GM23338 (cell line): ENCODE data around the gene LAMA4. TPM values are rescaled to one million over a fixed set of nuclear protein-coding genes. Genes with fewer than 3 reads are reported as not detected.

Experiments used
- ATAC-seq: fragments of 200-7000 bp; cut with Tn5 transposase; 3 replicates; pipeline ENCODE4 v1.9.1; 2020
- DNase-seq: peaks from one replicate; pipeline ENCODE4 v3.0.0-alpha.2; 2015; ENCODE audit warnings: low spot score
- H2AFZ ChIP-seq: fragments of 200-600 bp; sonication (generic); 2 replicates; pipeline ENCODE4 v1.8.0; 2016; ENCODE audit warnings: antibody characterized with exemption, mild to moderate bottlenecking, moderate library complexity
- H3F3A ChIP-seq: fragments of 200-600 bp; sonication (generic); replicated peaks from 2 replicates; pipeline ENCODE4 v1.8.0; 2017; ENCODE audit warnings: antibody characterized with exemption, mixed run types, low read depth
- H3K27ac ChIP-seq: fragments of 200-600 bp; sonication (generic); 2 replicates; pipeline ENCODE4 v1.6.1; 2016; ENCODE audit warnings: low read depth
- H3K27me3 ChIP-seq: fragments of 200-600 bp; sonication (generic); 2 replicates; pipeline ENCODE4 v1.8.0; 2016; ENCODE audit warnings: mild to moderate bottlenecking, mixed run types, moderate library complexity; ENCODE audit not compliant: insufficient read depth
- H3K36me3 ChIP-seq: fragments of 200-600 bp; sonication (generic); 2 replicates; pipeline ENCODE4 v1.8.0; 2016; ENCODE audit warnings: mild to moderate bottlenecking; ENCODE audit not compliant: insufficient read depth
- H3K4me1 ChIP-seq: fragments of 200-600 bp; sonication (generic); 2 replicates; pipeline ENCODE4 v1.8.0; 2016; ENCODE audit warnings: mild to moderate bottlenecking, moderate library complexity; ENCODE audit not compliant: insufficient read depth
- H3K4me2 ChIP-seq: fragments of 200-600 bp; sonication (generic); 2 replicates; pipeline ENCODE4 v1.7.1; 2017; ENCODE audit warnings: mixed run types
- H3K4me3 ChIP-seq: fragments of 200-600 bp; sonication (generic); 2 replicates; pipeline ENCODE4 v1.6.1; 2016; ENCODE audit warnings: mixed run types
- H3K79me2 ChIP-seq: fragments of 200-600 bp; sonication (generic); replicated peaks from 2 replicates; pipeline ENCODE4 v1.8.0; 2017; ENCODE audit warnings: mild to moderate bottlenecking; ENCODE audit not compliant: insufficient read depth
- H3K9me2 ChIP-seq: fragments of 200-600 bp; sonication (generic); 2 replicates; pipeline ENCODE4 v1.8.0; 2017; ENCODE audit not compliant: insufficient read depth
- H4K20me1 ChIP-seq: fragments of 200-600 bp; sonication (generic); replicated peaks from 2 replicates; pipeline ENCODE4 v1.8.0; 2017; ENCODE audit warnings: mild to moderate bottlenecking; ENCODE audit not compliant: insufficient read depth
- H3K27ac Mint-ChIP-seq: 2 replicates; pipeline ENCODE4 v1.8.0; 2020; ENCODE audit warnings: inconsistent platforms, mild to moderate bottlenecking, moderate library complexity, mixed read lengths
- H3K27me3 Mint-ChIP-seq: 3 replicates; pipeline ENCODE4 v1.8.0; 2022; ENCODE audit warnings: low read depth, mild to moderate bottlenecking, moderate library complexity, mixed read lengths, inconsistent platforms; ENCODE audit not compliant: insufficient read depth, poor library complexity
- H3K36me3 Mint-ChIP-seq: 3 replicates; pipeline ENCODE4 v1.8.0; 2021; ENCODE audit warnings: low read depth, mild to moderate bottlenecking, inconsistent platforms, moderate library complexity, mixed read lengths
- H3K4me1 Mint-ChIP-seq: 3 replicates; pipeline ENCODE4 v1.8.0; 2020; ENCODE audit warnings: mild to moderate bottlenecking, inconsistent platforms, mixed read lengths
- H3K4me3 Mint-ChIP-seq: 3 replicates; pipeline ENCODE4 v1.8.0; 2021; ENCODE audit warnings: moderate library complexity, mild to moderate bottlenecking, inconsistent platforms, mixed read lengths
- H3K9me3 Mint-ChIP-seq: 3 replicates; pipeline ENCODE4 v1.8.0; 2020; ENCODE audit warnings: moderate library complexity, mild to moderate bottlenecking, inconsistent platforms, mixed read lengths
- CREB1 ChIP-seq: fragments of 250-450 bp; sonication (Bioruptor Pico); IDR thresholded peaks from 2 replicates; pipeline ENCODE4 v1.5.0; 2020; ENCODE audit warnings: low read depth, mild to moderate bottlenecking, moderate library complexity
- EZH2phosphoT487 ChIP-seq: fragments of 200-600 bp; sonication (generic); IDR thresholded peaks from one replicate; pipeline ENCODE4 v1.8.1; 2018; ENCODE audit warnings: antibody characterized with exemption; ENCODE audit not compliant: unreplicated experiment
- JUNB ChIP-seq: IDR thresholded peaks from one replicate; pipeline ENCODE4 v1.6.1; 2016; ENCODE audit warnings: antibody characterized with exemption; ENCODE audit not compliant: unreplicated experiment
- STAT1 ChIP-seq: IDR thresholded peaks from one replicate; pipeline ENCODE4 v1.6.1; 2016; ENCODE audit warnings: antibody characterized with exemption; ENCODE audit not compliant: unreplicated experiment
- ZNF114 ChIP-seq: fragments of 250-450 bp; sonication (Bioruptor Pico); IDR thresholded peaks from 2 replicates; pipeline ENCODE4 v1.5.0; 2020; ENCODE audit warnings: mild to moderate bottlenecking, moderate library complexity
- polyA plus RNA-seq: library from polyadenylated mRNA; unstranded; fragments of >200 nt; fragmentation: Nextera tagmentation; extraction: Ambion mirVana; gene quantifications from 2 replicates; pipeline ENCODE4 v1.2.1, GENCODE V29; 2016
- total RNA-seq: library from RNA; depleted of rRNA; stranded (reverse); fragments of >200 nt; shearing (Covaris generic); gene quantifications from 2 replicates; pipeline ENCODE4 v1.2.3, GENCODE V29; 2014
- TF ChIP-seq, protein P1 (sequence below): IDR thresholded peaks from one replicate; pipeline ENCODE4 v1.6.1; 2018; ENCODE audit warnings: antibody characterized with exemption; ENCODE audit not compliant: unreplicated experiment
- TF ChIP-seq, protein P2 (sequence below): IDR thresholded peaks from 2 replicates; pipeline ENCODE4 v1.6.1; 2016; ENCODE audit warnings: antibody characterized with exemption

The LAMA4 gene
- total and polyA plus RNA-seq, 2 experiments from 2014 or later = 1.7 to 2.8 TPM

DNA sequence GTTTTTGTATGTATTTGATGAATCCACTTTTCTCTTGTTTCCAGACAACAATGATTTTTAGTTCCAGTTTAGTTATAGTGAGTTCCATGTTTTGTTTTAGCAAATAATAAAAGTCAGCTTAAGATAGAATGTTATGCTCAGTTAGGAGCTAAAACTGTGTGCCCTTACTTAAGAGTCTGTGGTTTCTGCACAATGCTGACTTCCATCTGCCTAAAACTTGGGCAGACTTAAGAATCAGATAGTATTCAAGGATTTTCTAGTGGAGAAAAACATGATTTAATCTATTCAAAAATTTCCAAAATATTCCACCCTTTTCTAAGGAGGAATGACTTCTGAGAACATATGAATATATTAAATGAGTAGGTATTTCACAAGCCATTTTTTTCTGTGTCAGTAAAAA, 32.8 kb downstream of the LAMA4 start:
- ATAC-seq (no peak), DNase-seq (no peak)
- no peaks in the 10 kb centered on the region for H3K27me3 ChIP-seq
- no peaks in the 10 kb centered on the region; the same call in 1 of the 2 replicates for H3K9me2 ChIP-seq
- H3K4me2 ChIP-seq = no peak overlapping the region
- no peak overlapping the region for H3K4me3 ChIP-seq
- Mint-ChIP-seq H3K4me1 (peaks cover 11% of the 10 kb centered on the region; the same call in 2 of the 3 replicates), H3K27ac (no peak overlapping the region), H3K4me3 (no peak overlapping the region), H3K9me3 (no peaks in the 10 kb centered on the region), H3K27me3 (peaks cover 3% of the 10 kb centered on the region), H3K36me3 (no peaks in the 10 kb centered on the region; the same call in 2 of the 3 replicates)
- TF ChIP-seq STAT1 (no peak), JUNB (no peak)
- TF ChIP-seq, protein P1, sequence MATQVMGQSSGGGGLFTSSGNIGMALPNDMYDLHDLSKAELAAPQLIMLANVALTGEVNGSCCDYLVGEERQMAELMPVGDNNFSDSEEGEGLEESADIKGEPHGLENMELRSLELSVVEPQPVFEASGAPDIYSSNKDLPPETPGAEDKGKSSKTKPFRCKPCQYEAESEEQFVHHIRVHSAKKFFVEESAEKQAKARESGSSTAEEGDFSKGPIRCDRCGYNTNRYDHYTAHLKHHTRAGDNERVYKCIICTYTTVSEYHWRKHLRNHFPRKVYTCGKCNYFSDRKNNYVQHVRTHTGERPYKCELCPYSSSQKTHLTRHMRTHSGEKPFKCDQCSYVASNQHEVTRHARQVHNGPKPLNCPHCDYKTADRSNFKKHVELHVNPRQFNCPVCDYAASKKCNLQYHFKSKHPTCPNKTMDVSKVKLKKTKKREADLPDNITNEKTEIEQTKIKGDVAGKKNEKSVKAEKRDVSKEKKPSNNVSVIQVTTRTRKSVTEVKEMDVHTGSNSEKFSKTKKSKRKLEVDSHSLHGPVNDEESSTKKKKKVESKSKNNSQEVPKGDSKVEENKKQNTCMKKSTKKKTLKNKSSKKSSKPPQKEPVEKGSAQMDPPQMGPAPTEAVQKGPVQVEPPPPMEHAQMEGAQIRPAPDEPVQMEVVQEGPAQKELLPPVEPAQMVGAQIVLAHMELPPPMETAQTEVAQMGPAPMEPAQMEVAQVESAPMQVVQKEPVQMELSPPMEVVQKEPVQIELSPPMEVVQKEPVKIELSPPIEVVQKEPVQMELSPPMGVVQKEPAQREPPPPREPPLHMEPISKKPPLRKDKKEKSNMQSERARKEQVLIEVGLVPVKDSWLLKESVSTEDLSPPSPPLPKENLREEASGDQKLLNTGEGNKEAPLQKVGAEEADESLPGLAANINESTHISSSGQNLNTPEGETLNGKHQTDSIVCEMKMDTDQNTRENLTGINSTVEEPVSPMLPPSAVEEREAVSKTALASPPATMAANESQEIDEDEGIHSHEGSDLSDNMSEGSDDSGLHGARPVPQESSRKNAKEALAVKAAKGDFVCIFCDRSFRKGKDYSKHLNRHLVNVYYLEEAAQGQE = no peak
- TF ChIP-seq, protein P2, sequence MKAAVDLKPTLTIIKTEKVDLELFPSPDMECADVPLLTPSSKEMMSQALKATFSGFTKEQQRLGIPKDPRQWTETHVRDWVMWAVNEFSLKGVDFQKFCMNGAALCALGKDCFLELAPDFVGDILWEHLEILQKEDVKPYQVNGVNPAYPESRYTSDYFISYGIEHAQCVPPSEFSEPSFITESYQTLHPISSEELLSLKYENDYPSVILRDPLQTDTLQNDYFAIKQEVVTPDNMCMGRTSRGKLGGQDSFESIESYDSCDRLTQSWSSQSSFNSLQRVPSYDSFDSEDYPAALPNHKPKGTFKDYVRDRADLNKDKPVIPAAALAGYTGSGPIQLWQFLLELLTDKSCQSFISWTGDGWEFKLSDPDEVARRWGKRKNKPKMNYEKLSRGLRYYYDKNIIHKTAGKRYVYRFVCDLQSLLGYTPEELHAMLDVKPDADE = no peak
- H3K79me2 ChIP-seq = no peaks in the 10 kb centered on the region
- no peak overlapping the region for H2AFZ ChIP-seq
- no peaks in the 10 kb centered on the region for H3K4me1 ChIP-seq
- no peaks in the 10 kb centered on the region for H3K36me3 ChIP-seq
- no peaks in the 10 kb centered on the region for H3F3A ChIP-seq
- H4K20me1 ChIP-seq = no peaks in the 10 kb centered on the region
- no peak overlapping the region for H3K27ac ChIP-seq

DNA sequence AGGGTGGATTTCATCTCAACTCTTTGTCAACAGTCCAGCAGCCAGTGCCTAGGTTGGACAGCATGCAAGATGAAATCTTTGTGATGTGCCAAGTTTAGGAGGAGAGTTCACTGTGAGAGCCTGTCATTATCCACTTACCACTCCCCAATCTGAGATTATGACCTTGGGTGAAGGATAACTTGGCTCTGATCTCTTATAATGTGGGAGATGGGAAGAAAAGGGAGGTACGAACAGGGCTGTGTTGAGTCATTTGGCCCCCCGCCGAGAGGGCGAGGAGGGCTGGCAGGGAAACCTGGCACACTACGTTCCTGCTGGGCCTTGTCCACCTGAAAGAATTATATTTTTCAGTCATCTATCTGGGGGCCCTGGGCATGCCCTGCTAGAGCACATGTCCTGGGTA, 35.8 kb downstream of the LAMA4 start:
- Histone ChIP-seq H3K4me1 (peaks cover 18% of the 10 kb centered on the region), H2AFZ (no peak overlapping the region), H3K36me3 (no peaks in the 10 kb centered on the region), H3K79me2 (no peaks in the 10 kb centered on the region), H3F3A (no peaks in the 10 kb centered on the region), H4K20me1 (no peaks in the 10 kb centered on the region), H3K9me2 (no peaks in the 10 kb centered on the region), H3K4me3 (no peak overlapping the region), H3K27me3 (no peaks in the 10 kb centered on the region), H3K27ac (no peak overlapping the region), H3K4me2 (no peak overlapping the region)
- no peak overlapping the region for H3K27ac Mint-ChIP-seq
- DNase-seq = no peak
- no peaks in the 10 kb centered on the region for H3K9me3 Mint-ChIP-seq
- TF ChIP-seq ZNF114 = no peak
- TF ChIP-seq STAT1 = no peak
- no peak for TF ChIP-seq EZH2phosphoT487
- TF ChIP-seq CREB1 (CRISPR knock-in tag) = no peak
- H3K4me3 Mint-ChIP-seq = no peak overlapping the region
- H3K36me3 Mint-ChIP-seq = no peaks in the 10 kb centered on the region
- peaks cover 19% of the 10 kb centered on the region for H3K4me1 Mint-ChIP-seq
- ATAC-seq = no peak
- peaks cover 3% of the 10 kb centered on the region for H3K27me3 Mint-ChIP-seq
